ENCODE data around the gene TATDN3.

- TF ChIP-seq CTCF (IDR thresholded peaks at IDR 0.05) (no peak), REST (IDR thresholded peaks at IDR 0.05; ENCODE audit: low read depth, low read length) (no peak)
Observed at GRCh38 chr1:212824201-212824600, 32.5 kb downstream of the TATDN3 start.
